Loucy (cell line): ENCODE results near the gene CPEB3.

ENCODE experiments used
- CTCF ChIP-seq: fragments of 200-600 bp; sonication (generic); conservative IDR thresholded peaks from 2 replicates; pipeline ENCODE4 v1.5.1; 2014; ENCODE audit warnings: mild to moderate bottlenecking, antibody characterized with exemption, low read length
- EZH2phosphoT487 ChIP-seq: fragments of 200-600 bp; IDR thresholded peaks from 2 replicates; pipeline ENCODE4 v1.6.1; 2018; ENCODE audit warnings: antibody characterized with exemption, mild to moderate bottlenecking, moderate library complexity, borderline replicate concordance

- TF ChIP-seq CTCF (no peak), EZH2phosphoT487 (no peak)
Measured at GRCh38 chr10:92110039-92110794, 180.7 kb downstream of the CPEB3 start.
